SK-N-SH (cell line): Measurements from ENCODE around the gene ITGBL1.

Experiments used
- CTCF ChIP-seq: fragments of 200-600 bp; sonication (generic); IDR thresholded peaks from 2 replicates; pipeline ENCODE4 v1.6.1; 2017; ENCODE audit warnings: antibody characterized with exemption, mild to moderate bottlenecking, moderate library complexity
- EP300 ChIP-seq, 2 experiments: IDR thresholded peaks; 2 replicates each; pipeline versions ENCODE4 v1.4.0 to v1.6.1; 2012; ENCODE audit warnings: borderline replicate concordance in 1 of 2, low read depth in 1 of 2, low read length in 1 of 2
- JUND ChIP-seq: IDR thresholded peaks from 2 replicates; pipeline ENCODE4 v1.4.0; 2012

- no peak for TF ChIP-seq JUND
- no peak for TF ChIP-seq EP300 (IDR thresholded peaks at IDR 0.05; ENCODE audit: borderline replicate concordance in 1 of 2, low read depth in 1 of 2, low read length in 1 of 2)
- no peak for TF ChIP-seq CTCF
These were observed 117.3 kb downstream of the ITGBL1 start for GRCh38 chr13:101569807-101570206.
